Lower leg skin (tissue), 4 donors: ENCODE results near the gene MCL1. TPM values are rescaled to one million over a fixed set of nuclear protein-coding genes. Genes with fewer than 3 reads are reported as not detected.
A peak's percentile ranks its signal among the peaks of the same experiment; 100 is the strongest.

Experiments
- DNase-seq, 2 donors: peaks; one replicate each; pipeline ENCODE4 v3.0.0-alpha.2; 2019; ENCODE audit warnings: low spot score in 2 of 2
- H3K4me3 ChIP-seq: fragments of 200-600 bp; sonication (generic); 2 replicates; pipeline ENCODE4 v1.5.1; 2017; ENCODE audit warnings: mild to moderate bottlenecking, low read depth; ENCODE audit not compliant: poor library complexity, severe bottlenecking
- POLR2A ChIP-seq, 2 donors: fragments of 450-650 bp; IDR thresholded peaks; one replicate each; pipeline ENCODE4 v1.6.1; 2016 to 2017; ENCODE audit warnings: antibody characterized with exemption in 2 of 2, mild to moderate bottlenecking in 1 of 2, moderate library complexity in 1 of 2
- WGBS, 2 donors: methylation state at CpG; one replicate each; pipeline ENCODE4 v1.1.5; 2018; 5-methylcytosine and 5-hydroxymethylcytosine counted together
- intact Hi-C: fragments of 100-400 bp; cut with DNase I; formaldehyde crosslinking; loops from one replicate; pipeline ENCODE4 v1.15.0; 2023; ENCODE audit warnings: low total_unique reads
- total RNA-seq, 4 donors: library from RNA; depleted of rRNA; stranded (reverse); fragments of >200 nt; gene quantifications; one replicate each; pipeline ENCODE4 v1.1.0, GENCODE V29; 2016
- TF ChIP-seq, protein P1 (sequence below), 3 donors: fragments of 450-650 bp; IDR thresholded peaks; one replicate each; pipeline ENCODE4 v1.5.1; 2016; ENCODE audit warnings: antibody characterized with exemption in 3 of 3, mild to moderate bottlenecking in 3 of 3, moderate library complexity in 2 of 3

Gene MCL1
- total RNA-seq, 4 donors from 2014 or later = 282 to 445 (median 360) TPM

DNA sequence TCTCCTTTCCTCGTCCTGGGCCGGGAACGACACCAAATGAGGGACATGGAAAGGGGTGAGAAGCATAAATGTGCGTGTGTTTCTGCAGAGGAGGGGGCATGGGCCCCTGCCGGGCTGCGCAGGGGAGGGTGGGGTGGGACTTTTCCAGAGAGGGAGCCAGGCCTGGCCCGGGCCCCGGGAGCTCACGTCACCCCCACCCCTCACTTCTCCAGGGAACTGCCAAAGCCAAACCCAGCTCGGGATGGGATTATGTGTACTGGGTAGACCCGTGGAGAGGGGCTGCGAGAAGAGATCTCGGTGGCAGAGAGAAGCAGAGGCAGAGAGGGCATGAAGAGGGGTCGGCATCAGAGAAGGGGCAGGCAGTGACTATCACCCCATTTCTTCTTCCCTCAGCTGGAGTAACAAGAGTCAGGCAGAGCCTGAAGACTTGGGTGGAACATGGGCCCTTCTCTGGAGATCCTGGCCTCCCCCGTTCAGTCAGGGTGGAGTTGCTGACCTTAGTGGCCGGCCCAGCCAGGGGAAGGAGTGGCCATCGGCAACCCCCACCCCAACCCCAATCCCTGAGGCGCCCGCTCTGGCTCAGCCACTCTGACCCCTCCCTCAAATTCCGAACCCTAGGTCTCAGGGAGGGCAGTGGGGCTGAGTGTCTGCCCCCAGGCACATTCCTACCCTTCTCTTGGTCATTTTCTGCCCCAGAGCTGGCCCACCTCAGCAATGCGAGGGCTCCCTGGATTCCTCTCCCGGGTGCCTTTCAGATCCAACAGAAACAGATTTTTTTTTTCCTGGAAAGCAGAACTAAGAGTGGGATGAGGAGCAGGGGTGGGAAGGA lies 29.0 kb downstream of the MCL1 start:
- no peak overlapping the region for H3K4me3 ChIP-seq
- WGBS, 2 donors = 34 to 41% methylated on average over 22 of the region's 22 CpGs
- intact Hi-C loops = loop anchor here (10.0 kb wide), 1 partner anchor 444 kb away; no protein-coding TSS in a partner anchor
- DNase-seq = no peak
- no peak for TF ChIP-seq POLR2A (IDR thresholded peaks at IDR 0.05)
- TF ChIP-seq, protein P1, sequence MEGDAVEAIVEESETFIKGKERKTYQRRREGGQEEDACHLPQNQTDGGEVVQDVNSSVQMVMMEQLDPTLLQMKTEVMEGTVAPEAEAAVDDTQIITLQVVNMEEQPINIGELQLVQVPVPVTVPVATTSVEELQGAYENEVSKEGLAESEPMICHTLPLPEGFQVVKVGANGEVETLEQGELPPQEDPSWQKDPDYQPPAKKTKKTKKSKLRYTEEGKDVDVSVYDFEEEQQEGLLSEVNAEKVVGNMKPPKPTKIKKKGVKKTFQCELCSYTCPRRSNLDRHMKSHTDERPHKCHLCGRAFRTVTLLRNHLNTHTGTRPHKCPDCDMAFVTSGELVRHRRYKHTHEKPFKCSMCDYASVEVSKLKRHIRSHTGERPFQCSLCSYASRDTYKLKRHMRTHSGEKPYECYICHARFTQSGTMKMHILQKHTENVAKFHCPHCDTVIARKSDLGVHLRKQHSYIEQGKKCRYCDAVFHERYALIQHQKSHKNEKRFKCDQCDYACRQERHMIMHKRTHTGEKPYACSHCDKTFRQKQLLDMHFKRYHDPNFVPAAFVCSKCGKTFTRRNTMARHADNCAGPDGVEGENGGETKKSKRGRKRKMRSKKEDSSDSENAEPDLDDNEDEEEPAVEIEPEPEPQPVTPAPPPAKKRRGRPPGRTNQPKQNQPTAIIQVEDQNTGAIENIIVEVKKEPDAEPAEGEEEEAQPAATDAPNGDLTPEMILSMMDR (IDR thresholded peaks at IDR 0.05) = no peak

DNA sequence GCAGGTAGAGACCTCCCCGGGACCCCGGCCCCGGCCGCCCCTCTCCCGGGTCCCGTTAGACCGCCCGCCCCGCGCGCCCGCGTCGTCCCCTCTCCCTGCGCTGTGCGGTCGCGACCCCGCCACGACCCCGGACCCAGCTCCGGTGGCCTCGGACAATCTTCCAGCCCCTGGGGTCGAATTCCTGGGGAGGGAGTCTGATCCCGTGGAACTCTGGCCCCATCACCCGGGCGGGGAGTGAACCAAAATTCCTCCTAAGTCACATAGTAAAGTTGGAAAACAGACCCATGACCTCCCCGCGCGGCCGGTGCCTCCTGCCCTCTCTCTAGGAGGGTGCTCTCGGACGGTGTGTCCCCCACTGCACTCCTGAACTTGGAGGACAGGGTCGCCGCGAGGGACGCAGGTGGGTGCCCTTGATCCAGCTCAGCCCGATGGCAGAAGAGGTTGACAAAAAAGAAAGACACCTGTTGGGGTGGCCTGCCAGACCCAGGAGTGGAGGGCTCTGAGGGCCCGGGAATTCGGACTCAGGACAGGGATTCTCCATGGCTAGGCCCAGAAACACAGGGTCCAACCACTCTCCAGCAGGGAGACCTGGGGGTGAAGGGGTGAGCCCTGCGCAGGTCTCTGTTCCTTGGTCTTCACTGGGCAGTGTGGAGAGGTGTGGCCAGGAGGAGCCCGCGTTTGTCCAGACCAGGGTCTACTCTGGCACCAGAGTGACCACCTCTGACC lies 29.8 kb downstream of the MCL1 start:
- peak in 1 of 2 donors; percentile 94 for DNase-seq
- intact Hi-C loops = loop anchor here (10.0 kb wide), 1 partner anchor 445 kb away; no protein-coding TSS in a partner anchor
- TF ChIP-seq POLR2A (IDR thresholded peaks at IDR 0.05) = no peak
- TF ChIP-seq, protein P1 (IDR thresholded peaks at IDR 0.05) = no peak

DNA sequence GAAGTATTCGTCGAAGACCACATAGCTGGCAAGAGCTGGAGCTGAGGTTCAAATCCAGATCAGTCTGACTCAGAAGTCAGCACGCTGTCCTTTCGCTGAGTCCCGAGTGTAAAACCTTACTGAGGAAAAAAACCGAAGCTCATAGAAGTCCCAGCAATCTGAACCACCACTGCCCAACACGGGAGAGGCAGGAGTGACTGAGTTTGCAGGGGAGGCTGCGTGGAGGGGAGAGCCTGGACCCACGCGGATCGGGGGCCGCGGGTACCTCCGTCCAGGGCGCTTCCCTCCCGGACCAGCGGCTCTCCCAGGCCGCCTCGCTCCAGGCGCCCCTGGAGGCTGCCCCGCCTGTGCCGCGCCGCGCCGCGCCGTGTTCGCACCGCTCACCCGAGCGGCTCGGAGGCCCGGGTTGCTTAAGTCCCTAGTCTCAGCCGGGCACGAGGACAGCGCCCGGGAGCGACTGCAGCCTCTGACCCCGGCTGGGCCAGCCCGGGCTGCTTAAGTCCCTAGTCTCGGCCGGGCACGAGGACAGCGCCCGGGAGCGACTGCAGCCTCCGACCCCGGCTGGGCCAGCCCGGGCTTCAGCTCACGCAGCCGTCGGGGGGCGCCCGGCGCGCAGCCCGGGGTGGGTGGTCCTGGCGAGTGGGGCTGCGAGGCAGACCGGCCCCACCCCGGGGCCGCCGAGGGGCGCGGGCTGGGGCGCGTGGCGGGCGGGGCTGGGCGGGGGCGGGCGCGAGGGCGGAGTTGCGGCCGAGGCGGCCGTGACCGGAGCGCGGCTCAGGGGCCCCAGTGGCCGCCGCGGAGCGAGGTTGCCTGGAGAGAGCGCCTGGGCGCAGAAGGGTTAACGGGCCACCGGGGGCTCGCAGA lies 30.5 kb downstream of the MCL1 start, which contains the start of gene ADAMTSL4:
Gene ADAMTSL4 (plus strand): TSS at position 777 of the 864 bp plus-strand sequence. CDS start 2,881 bp downstream, outside the sequence.
- TF ChIP-seq POLR2A (IDR thresholded peaks at IDR 0.05) = no peak
- TF ChIP-seq, protein P1 (IDR thresholded peaks at IDR 0.05) = no peak
- peak within 1 kb of the TSS; percentile 42 for H3K4me3 ChIP-seq
- WGBS, 2 donors = 0 to 1% methylated on average over 8 to 28 of the region's 91 CpGs
- intact Hi-C loops = no loop called here
- DNase-seq = no peak

More for the DNA sequence above, 29.8 kb downstream of the MCL1 start:
- peak overlapping the region; percentile 36 for H3K4me3 ChIP-seq
- WGBS, 2 donors = 22 to 23% methylated on average over 18 of the region's 43 CpGs

DNA sequence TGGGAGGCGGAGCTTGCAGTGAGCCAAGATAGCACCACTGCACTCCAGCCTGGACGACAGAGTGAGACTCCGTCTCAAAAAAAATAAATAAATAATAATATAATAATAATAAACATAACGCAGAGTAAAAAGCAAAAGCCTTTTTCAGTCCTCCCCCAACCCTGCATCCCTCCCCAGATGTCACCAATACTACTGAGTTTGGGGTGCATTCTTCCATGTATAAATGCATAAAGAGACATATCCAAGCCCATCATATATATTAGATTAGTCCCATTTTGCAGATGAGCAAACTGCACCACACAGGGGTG lies 31.1 kb downstream of the MCL1 start:
- no peak overlapping the region for H3K4me3 ChIP-seq
- no peak for DNase-seq
- intact Hi-C loops = no loop called here
- 58 to 60% methylated on average over 4 of the region's 4 CpGs for WGBS, 2 donors
- no peak for TF ChIP-seq POLR2A (IDR thresholded peaks at IDR 0.05)
- TF ChIP-seq, protein P1 (IDR thresholded peaks at IDR 0.05) = no peak

DNA sequence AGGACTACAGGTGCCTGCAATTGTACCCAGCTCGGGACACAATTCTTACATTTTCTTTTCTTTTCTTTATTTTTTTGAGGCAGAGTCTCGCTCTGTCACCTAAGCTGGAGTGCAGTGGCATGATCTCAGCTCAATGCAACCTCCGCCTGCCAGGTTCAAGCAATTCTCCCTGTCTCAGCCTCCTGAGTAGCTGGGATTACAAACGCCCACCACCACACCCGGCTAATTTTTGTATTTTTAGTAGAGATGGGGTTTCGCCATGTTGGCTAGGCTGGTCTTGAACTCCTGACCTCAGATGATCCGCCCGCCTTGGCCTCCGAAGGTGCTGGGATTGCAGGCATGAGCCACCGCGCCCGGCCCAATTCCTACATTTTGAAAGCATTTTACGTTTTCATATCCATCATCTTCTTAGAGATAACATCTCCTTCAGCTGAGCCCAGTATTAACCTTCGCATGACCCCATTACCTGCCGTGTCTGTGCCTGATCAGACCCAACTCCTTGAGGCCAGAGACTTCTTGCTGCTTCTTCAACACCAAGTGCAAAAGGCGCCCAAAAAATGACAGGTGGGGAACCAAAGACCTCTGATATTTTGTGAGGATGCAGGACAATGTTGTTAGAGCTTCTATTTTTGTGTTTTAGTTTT lies 33.0 kb downstream of the MCL1 start:
- H3K4me3 ChIP-seq = no peak overlapping the region
- TF ChIP-seq POLR2A (IDR thresholded peaks at IDR 0.05) = no peak
- TF ChIP-seq, protein P1 (IDR thresholded peaks at IDR 0.05) = no peak
- no peak for DNase-seq
- WGBS, 2 donors = 70 to 80% methylated on average over 16 of the region's 16 CpGs
- intact Hi-C loops = no loop called here
